NCI-H187 (cell line): ENCODE results near the gene BUB1.
"Not testable (repeated sequence)": the region's sequence is repeated elsewhere in the genome, so short reads cannot be mapped to it uniquely, and the experiment has no call there.

Experiments
- DNase-seq, 2 experiments: peaks; one replicate each; lab custom pipeline; 2025; lab: John Stamatoyannopoulos, UW

BUB1 gene

DNA sequence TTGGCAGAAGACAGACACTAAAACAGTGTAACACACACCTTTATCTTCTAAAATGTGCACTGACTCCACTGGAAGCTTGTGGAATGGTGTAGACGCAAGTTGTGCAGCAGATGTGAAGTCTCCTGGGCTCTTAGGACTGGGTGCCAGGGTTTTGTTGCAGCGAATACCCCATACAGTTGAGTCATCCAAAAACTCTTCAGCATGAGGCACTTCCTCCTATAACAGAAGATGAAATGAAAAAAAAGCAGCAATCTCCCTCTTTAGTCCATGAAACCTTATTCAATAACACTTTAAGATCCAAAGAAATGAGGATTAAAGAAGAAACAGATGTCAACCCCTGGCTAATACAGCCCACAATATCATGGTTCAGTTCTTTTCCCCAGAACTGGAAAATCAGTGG lies 22.2 kb downstream of the BUB1 start:
- DNase-seq: no peak

DNA sequence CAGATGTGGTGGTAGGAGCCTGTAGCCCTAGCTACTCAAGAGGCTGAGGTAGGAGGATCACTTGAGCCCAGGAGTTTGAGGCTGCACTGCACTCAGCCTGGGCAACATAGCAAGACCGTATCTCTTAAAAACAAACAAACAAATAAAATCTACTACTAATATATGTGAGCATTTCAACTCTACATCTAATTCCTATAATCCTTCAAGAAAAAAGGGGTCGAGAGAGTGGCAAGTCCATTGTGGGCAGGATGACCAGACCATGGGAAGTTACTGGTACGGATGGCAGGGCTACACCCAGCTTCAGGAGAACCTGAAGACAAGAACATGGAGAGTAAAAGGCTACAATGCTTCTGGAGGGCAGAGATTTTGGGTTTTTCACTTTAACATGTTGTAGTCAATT lies 24.0 kb downstream of the BUB1 start:
- DNase-seq: no peak

DNA sequence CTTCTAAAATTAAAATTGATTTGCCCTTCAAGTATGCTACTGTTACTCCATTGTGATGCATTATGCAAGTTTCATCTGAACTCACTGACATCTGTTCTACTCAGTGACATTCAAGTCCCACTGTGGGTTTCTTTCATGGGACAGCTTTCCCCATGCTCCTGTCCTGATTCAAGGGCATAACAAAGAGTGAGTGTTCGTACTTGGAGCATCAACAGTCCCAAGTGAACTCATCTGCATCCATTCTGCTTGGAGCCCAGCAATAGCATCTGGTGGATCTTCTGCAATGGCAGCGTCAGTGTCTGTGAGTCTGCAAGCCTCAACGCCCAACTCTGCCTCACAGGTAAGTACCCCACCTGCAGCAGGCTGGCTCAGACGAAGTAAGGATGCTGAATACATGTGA lies 27.5 kb downstream of the BUB1 start:
- no peak for DNase-seq

- no peak for DNase-seq
Observed at GRCh38 chr2:110647777-110648176, 30.1 kb downstream of the BUB1 start.

GRCh38 chr2:110645616-110646015 lies 32.2 kb downstream of the BUB1 start:
- DNase-seq: no peak

DNA sequence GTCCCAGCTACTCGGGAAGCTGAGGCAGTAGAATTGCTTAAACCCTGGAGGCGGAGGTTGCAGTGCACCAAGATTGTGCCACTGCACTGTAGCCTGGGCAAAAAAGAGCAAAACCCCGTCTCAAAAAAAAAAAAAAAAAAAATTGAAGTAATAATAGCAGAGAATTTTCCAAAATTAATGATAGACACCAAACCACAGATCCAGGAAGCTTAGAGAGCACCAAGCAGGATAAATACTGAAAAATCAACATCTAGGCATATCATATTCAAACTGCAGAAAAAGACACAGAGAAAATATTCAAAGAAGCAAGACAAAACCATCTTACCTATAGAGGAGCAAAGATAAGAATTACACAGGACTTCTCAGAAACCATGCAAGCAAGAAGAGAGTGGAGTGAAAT lies 33.5 kb downstream of the BUB1 start:
- DNase-seq: no peak

GRCh38 chr2:110642360-110642759 lies 35.5 kb downstream of the BUB1 start:
- DNase-seq: no peak

GRCh38 chr2:110639972-110640371 lies 37.9 kb downstream of the BUB1 start:
- no peak for DNase-seq

DNA sequence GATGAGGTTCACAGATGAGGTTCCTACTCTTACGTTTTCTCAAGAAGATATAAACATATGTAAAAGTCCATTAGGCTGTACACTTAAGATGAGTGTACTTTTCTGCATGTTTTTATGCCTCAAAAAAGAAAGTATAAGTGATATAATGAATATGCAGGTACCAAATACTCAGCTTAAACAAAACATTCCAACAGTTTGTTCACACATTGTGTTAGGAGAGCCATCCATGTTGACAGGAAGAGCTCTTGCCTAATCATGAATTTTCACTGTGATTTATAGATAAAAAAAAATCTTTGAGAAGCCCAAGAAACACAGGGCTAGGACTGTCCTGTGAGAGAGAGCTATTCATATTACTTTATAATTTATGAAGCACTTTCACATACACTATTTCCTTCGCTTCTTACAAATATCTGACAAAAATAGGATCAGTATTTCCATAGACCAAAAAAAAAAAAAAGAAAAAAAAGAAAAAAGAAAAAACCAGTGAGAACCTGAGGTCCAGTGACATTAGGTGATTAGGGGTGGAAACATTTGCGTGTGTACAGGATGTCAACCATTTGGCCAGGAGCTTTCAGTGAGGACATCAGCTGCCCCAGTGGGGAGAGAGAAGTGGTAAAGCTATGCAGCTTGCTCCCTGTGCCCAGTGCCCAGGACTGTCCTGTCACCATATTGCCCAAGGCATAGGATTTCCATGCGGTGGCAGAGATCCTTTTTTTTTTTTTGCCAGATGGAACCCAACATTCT lies 38.7 kb downstream of the BUB1 start:
- DNase-seq: no peak

GRCh38 chr2:110638004-110638403 lies 39.9 kb downstream of the BUB1 start:
- no peak for DNase-seq

- DNase-seq: no peak
Observed at GRCh38 chr2:110637093-110637492, 40.8 kb downstream of the BUB1 start.

GRCh38 chr2:110635949-110636628 lies 41.8 kb downstream of the BUB1 start:
- not testable (repeated sequence) for DNase-seq

GRCh38 chr2:110627348-110627747 lies 50.5 kb downstream of the BUB1 start:
- not testable (repeated sequence) for DNase-seq

GRCh38 chr2:110619326-110619939 lies 58.4 kb downstream of the BUB1 start:
- not testable (repeated sequence) for DNase-seq

GRCh38 chr2:110613927-110614326 lies 63.9 kb downstream of the BUB1 start:
- not testable (repeated sequence) for DNase-seq

DNA sequence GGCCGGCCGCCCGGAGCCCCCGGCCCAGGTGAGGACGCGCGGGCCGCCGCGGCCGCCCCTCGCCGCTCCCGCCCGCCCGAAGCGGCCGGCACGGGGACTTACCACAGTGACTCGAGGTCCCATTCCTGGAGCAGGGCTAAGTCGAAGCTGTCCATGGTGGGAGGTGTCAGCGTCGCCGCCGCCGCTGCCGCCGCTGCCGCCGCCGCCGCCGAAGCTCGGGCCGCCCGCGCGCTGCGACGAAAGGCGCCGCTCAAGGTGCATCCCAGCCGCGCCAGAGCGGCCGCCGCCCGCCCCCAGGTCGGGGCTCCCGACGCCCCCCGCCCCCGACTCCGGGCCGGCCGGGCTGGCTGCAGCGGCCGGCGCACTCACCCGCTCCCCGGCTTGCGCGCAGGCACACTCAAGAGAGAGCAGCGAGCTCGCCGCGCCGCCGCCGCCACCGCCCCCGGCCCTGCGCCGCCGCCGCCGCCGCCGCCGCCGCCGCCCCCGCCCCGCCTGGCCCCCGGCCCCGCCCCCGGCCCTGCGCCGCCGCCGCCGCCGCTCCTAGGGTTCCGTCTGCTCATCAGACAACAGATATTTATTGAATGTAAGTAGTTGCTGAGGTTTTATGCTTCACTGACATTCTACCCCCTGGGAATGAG lies 67.1 kb downstream of the BUB1 start:
- DNase-seq: not testable (repeated sequence)

DNA sequence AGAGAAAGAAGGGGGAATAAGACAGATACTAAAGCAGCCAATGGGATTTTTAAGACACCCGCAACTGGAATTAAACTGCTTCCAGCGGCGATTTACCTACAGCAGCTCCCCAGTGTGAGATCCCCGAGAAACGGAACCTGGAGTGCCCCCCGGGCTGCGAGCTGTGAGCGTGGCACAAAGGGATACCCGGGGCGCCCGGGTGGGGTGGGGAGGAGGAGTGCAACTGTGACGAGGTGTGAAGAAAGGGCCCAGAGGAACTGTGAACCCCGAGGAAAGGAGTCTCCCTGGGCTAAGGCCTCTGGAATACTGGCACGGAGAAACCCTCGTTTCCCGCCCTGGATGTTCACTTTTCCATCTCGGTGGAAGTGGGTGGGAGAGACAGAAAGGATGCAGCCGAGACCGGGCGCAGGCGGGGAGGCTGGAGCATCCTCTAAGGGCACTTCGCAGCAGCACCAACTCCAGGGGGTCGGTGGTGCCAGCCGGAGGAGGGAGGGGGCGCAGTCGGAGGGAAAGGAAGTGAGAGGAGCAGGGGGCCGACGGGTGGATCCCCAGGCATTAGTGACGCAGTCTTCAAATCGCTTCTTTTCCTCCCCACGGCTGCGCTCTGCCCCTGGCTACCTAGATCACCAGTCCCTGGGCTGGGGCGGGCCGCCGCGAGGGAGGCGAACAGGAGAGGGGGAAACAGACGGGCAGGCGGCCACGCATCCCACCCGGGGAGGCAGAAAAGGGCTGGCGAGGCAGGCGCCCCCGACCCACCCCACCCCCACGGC lies 67.8 kb downstream of the BUB1 start:
- DNase-seq: not testable (repeated sequence)

DNA sequence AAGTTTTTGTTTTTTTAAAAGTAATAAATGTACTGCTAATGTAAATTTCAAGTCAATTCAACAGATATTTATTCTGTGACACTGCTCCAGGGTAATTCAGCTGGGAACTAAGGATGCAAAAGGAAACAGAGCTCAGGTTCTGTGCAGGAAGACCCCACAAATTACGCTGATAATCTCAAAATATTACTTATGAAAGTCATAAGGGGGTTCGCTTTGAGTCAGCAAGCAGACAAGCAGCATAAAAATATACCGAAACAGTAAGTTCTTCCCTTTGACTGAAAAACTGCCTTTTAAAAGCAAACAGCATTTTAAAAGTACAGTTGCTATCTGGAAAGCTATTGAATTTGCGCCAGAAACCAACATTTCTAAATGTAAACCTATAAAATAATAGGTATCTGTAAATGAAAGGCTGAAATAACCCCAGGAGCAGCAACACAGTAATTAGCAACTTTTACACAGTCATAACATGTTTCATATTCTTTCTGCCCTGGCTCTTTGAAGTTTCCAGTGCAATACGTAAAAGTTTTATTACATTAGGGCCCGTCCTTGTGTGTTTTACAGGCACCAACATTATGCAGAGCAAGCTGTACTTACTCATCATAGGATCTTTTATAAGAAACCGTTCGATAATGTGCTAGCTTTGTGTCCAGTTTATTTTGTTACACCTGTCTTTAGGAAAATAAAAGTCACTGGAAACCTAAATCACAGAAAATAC lies 68.9 kb downstream of the BUB1 start:
- not testable (repeated sequence) for DNase-seq

- not testable (repeated sequence) for DNase-seq
Observed at GRCh38 chr2:110605057-110605456, 72.8 kb downstream of the BUB1 start.

GRCh38 chr2:110603917-110604591 lies 73.8 kb downstream of the BUB1 start:
- not testable (repeated sequence) for DNase-seq

- DNase-seq: not testable (repeated sequence)
Observed at GRCh38 chr2:110602139-110602538, 75.7 kb downstream of the BUB1 start.
